CD14-positive monocyte (primary cell): ENCODE results near the gene CATSPER1. TPM values are rescaled to one million over a fixed set of nuclear protein-coding genes. Genes with fewer than 3 reads are reported as not detected.

Source experiments
- DNase-seq, 3 donors: peaks; one replicate each; pipeline ENCODE4 v3.0.0-alpha.2; 2011 to 2022
- H2AFZ ChIP-seq: 2 replicates; pipeline ENCODE4 v1.6.0; 2012; ENCODE audit warnings: mild to moderate bottlenecking, low read depth, low read length, inconsistent platforms; ENCODE audit not compliant: insufficient read depth, poor library complexity, severe bottlenecking
- H3K27ac ChIP-seq, 2 donors: 1 replicate in 1 of 2; 2 replicates in 1 of 2; pipeline ENCODE4 v1.5.1; 2012 to 2013; ENCODE audit warnings: low read length in 2 of 2, control low read depth in 1 of 2, inconsistent platforms in 1 of 2, low read depth in 1 of 2, mild to moderate bottlenecking in 1 of 2
- H3K27me3 ChIP-seq, 2 donors: one replicate each; pipeline versions ENCODE4 v1.6.0 to v1.6.1; 2011 to 2013; ENCODE audit warnings: low read length in 2 of 2; ENCODE audit not compliant: control insufficient read depth in 2 of 2, insufficient read depth in 2 of 2
- H3K36me3 ChIP-seq, 2 donors: replicated peaks in 1 of 2; 1 replicate in 1 of 2; 2 replicates in 1 of 2; pipeline versions ENCODE4 v1.5.1 to v1.6.1; 2012 to 2013; ENCODE audit warnings: low read length in 2 of 2, control low read depth in 1 of 2, inconsistent platforms in 1 of 2, mild to moderate bottlenecking in 1 of 2; ENCODE audit not compliant: insufficient read depth in 2 of 2, control insufficient read depth in 1 of 2
- H3K4me1 ChIP-seq, 2 donors: 1 replicate in 1 of 2; 2 replicates in 1 of 2; pipeline versions ENCODE4 v1.5.1 to v1.6.1; 2012 to 2013; ENCODE audit warnings: low read length in 2 of 2, control low read depth in 1 of 2, inconsistent platforms in 1 of 2, mild to moderate bottlenecking in 1 of 2, moderate library complexity in 1 of 2; ENCODE audit not compliant: insufficient read depth in 2 of 2, control insufficient read depth in 1 of 2
- H3K4me2 ChIP-seq: replicated peaks from 2 replicates; pipeline ENCODE3; 2012; ENCODE audit warnings: low read length, moderate library complexity, mild to moderate bottlenecking; ENCODE audit not compliant: poor library complexity, severe bottlenecking; ENCODE audit errors: extremely low read depth
- H3K4me3 ChIP-seq, 3 experiments: fragments of 200-600 bp in 1 of 3; sonication (generic) in 1 of 3; replicated peaks in 1 of 3; 1 replicate in 2 of 3; 2 replicates in 1 of 3; pipeline ENCODE4 v1.5.1; 2011 to 2013; ENCODE audit warnings: low read length in 3 of 3, mild to moderate bottlenecking in 3 of 3, control low read depth in 2 of 3, low read depth in 2 of 3, inconsistent platforms in 1 of 3, moderate library complexity in 1 of 3
- H3K79me2 ChIP-seq: 2 replicates; pipeline ENCODE4 v1.6.0; 2012; ENCODE audit warnings: mild to moderate bottlenecking, control low read depth, inconsistent platforms, low read length, moderate library complexity; ENCODE audit not compliant: insufficient read depth
- H3K9ac ChIP-seq: 2 replicates; pipeline ENCODE4 v1.6.0; 2017; ENCODE audit warnings: low read length, mild to moderate bottlenecking; ENCODE audit not compliant: insufficient read depth, poor library complexity, severe bottlenecking
- H3K9me3 ChIP-seq, 2 donors: replicated peaks in 1 of 2; 1 replicate in 1 of 2; 2 replicates in 1 of 2; pipeline versions ENCODE4 v1.5.1 to v1.6.1; 2012 to 2013; ENCODE audit warnings: low read length in 2 of 2, control low read depth in 1 of 2; ENCODE audit not compliant: control insufficient read depth in 1 of 2, insufficient read depth in 1 of 2
- H4K20me1 ChIP-seq: 2 replicates; pipeline ENCODE4 v1.6.0; 2012; ENCODE audit warnings: mild to moderate bottlenecking, low read length, control low read depth, moderate library complexity; ENCODE audit not compliant: insufficient read depth
- H3K27ac Mint-ChIP-seq, 7 donors: one replicate each; pipeline ENCODE4 v1.8.0; 2020; ENCODE audit warnings: mild to moderate bottlenecking in 7 of 7, mixed read lengths in 7 of 7, moderate library complexity in 6 of 7, inconsistent platforms in 2 of 7
- H3K27me3 Mint-ChIP-seq, 3 donors: one replicate each; pipeline ENCODE4 v1.8.0; 2021 to 2022; ENCODE audit warnings: low read depth in 3 of 3, mild to moderate bottlenecking in 3 of 3, mixed read lengths in 3 of 3, moderate library complexity in 3 of 3, inconsistent platforms in 1 of 3
- H3K36me3 Mint-ChIP-seq, 2 donors: one replicate each; pipeline ENCODE4 v1.8.0; 2020; ENCODE audit warnings: mixed read lengths in 2 of 2, inconsistent platforms in 1 of 2, mild to moderate bottlenecking in 1 of 2
- H3K4me1 Mint-ChIP-seq: one replicate; pipeline ENCODE4 v1.8.0; 2020; ENCODE audit warnings: mild to moderate bottlenecking, mixed read lengths
- H3K4me3 Mint-ChIP-seq, 2 donors: one replicate each; pipeline ENCODE4 v1.8.0; 2020; ENCODE audit warnings: mild to moderate bottlenecking in 2 of 2, mixed read lengths in 2 of 2, moderate library complexity in 1 of 2
- H3K9me3 Mint-ChIP-seq, 7 donors: one replicate each; pipeline ENCODE4 v1.8.0; 2020 to 2022; ENCODE audit warnings: mixed read lengths in 7 of 7, mild to moderate bottlenecking in 6 of 7, moderate library complexity in 6 of 7, inconsistent platforms in 2 of 7
- CTCF ChIP-seq: fragments of 200-600 bp; IDR thresholded peaks from one replicate; pipeline ENCODE4 v1.8.0; 2022; ENCODE audit warnings: antibody characterized with exemption, mild to moderate bottlenecking
- WGBS: methylation state at CpG from one replicate; pipeline ENCODE4 v1.1.5; 2013; ENCODE audit warnings: missing lambda C conversion rate; ENCODE audit not compliant: insufficient coverage; 5-methylcytosine and 5-hydroxymethylcytosine counted together
- intact Hi-C, 2 donors: fragments of 100-400 bp; cut with micrococcal nuclease; formaldehyde crosslinking; loops; one replicate each; pipeline versions ENCODE4 v1.15.0 to v1.15.1; 2023
- polyA plus RNA-seq, 3 donors: library from polyadenylated mRNA; depleted of rRNA in 1 of 3; unstranded in 2 of 3; stranded (reverse) in 1 of 3; fragments of 300-500 nt in 2 of 3; fragments of >200 nt in 1 of 3; fragmentation: Illumina TruSeq in 2 of 3; gene quantifications; 1 replicate in 2 of 3; 2 replicates in 1 of 3; pipeline ENCODE4 v1.2.3, GENCODE V29; 2012 to 2021

Gene CATSPER1
- polyA plus RNA-seq, 3 donors, result 15.4 to 24.1 (median 22.0) TPM

- Histone ChIP-seq H3K9ac (no peak overlapping the region), H3K27me3 (peaks cover 2 to 19% of the 10 kb centered on the region in 2 donors), H4K20me1 (no peaks in the 10 kb centered on the region), H2AFZ (no peak overlapping the region), H3K9me3 (no peaks in the 10 kb centered on the region), H3K36me3 (no peaks in the 10 kb centered on the region), H3K4me3 (no peak overlapping the region), H3K4me2 (no peak overlapping the region), H3K79me2 (no peaks in the 10 kb centered on the region), H3K27ac (no peak overlapping the region), H3K4me1 (peaks cover 8 to 12% of the 10 kb centered on the region in 2 donors)
- Mint-ChIP-seq H3K27ac (no peak overlapping the region), H3K27me3 (peaks cover 18 to 35% (median 27%) of the 10 kb centered on the region in 3 donors), H3K4me1 (peaks cover 18% of the 10 kb centered on the region), H3K4me3 (no peak overlapping the region), H3K36me3 (peaks cover 0 to 6% of the 10 kb centered on the region in 2 donors), H3K9me3 (peaks cover 0 to 8% (median 0%) of the 10 kb centered on the region in 7 donors)
- DNase-seq, result no peak
- 83% methylated on average over 2 of the region's 3 CpGs for WGBS
- no peak for TF ChIP-seq CTCF
- intact Hi-C loops, result no loop called here
Observed at GRCh38 chr11:66046901-66047300, 20.6 kb upstream of the CATSPER1 start.

DNA sequence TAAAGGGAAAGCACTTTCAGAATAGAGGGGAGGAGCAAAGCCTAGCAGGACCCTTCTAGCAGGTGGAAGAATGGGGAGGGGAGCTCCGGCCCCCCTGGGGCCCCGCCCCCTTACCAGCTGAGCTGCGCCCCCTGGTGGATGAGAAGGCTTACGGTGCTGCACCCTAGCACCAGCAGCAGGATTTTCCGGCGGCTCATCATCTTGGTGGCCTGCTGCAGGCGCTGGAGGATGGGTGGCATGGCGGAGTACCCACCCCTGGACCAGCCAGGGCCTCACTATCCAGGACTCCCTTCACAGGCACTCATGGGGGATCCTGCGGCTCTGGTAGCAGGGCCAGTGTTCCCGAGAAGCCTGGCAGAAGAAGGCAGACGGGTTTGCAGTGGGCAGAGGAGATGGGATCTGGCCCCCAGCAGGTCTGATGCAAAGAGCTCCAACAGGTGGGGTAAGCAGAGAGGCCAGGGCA lies 18.9 kb upstream of the CATSPER1 start:
- H3K4me1 ChIP-seq, result no peaks in the 10 kb centered on the region
- peaks cover 0 to 6% of the 10 kb centered on the region in 2 donors for H3K36me3 Mint-ChIP-seq
- peaks cover 9% of the 10 kb centered on the region for H3K4me1 Mint-ChIP-seq
- H3K9me3 ChIP-seq, result no peaks in the 10 kb centered on the region
- DNase-seq, result peak; percentile 62 to 78 (median 70)
- no peak overlapping the region for H3K27ac ChIP-seq
- H3K27me3 Mint-ChIP-seq, result peaks cover 18 to 37% (median 29%) of the 10 kb centered on the region in 3 donors
- H4K20me1 ChIP-seq, result no peaks in the 10 kb centered on the region
- H2AFZ ChIP-seq, result no peak overlapping the region
- peak overlapping the region; percentile 16 for H3K4me2 ChIP-seq
- H3K27me3 ChIP-seq, result peaks cover 2 to 19% of the 10 kb centered on the region in 2 donors
- peak; percentile 97 for TF ChIP-seq CTCF
- H3K4me3 Mint-ChIP-seq, result no peak overlapping the region
- no peaks in the 10 kb centered on the region for H3K36me3 ChIP-seq
- peaks cover 0 to 8% (median 0%) of the 10 kb centered on the region in 7 donors for H3K9me3 Mint-ChIP-seq
- 28% methylated on average over 9 of the region's 11 CpGs for WGBS
- no peaks in the 10 kb centered on the region for H3K79me2 ChIP-seq
- H3K27ac Mint-ChIP-seq, result no peak overlapping the region
- no peak overlapping the region for H3K9ac ChIP-seq
- H3K4me3 ChIP-seq, result no peak overlapping the region
- intact Hi-C loops, result no loop called here
